GM23338 (cell line): ENCODE data around the gene CELSR1. TPM values are rescaled to one million over a fixed set of nuclear protein-coding genes. Genes with fewer than 3 reads are reported as not detected.

Experiments
- ATAC-seq: fragments of 200-7000 bp; cut with Tn5 transposase; 3 replicates; pipeline ENCODE4 v1.9.1; 2020
- DNase-seq: peaks from one replicate; pipeline ENCODE4 v3.0.0-alpha.2; 2015; ENCODE audit warnings: low spot score
- H2AFZ ChIP-seq: fragments of 200-600 bp; sonication (generic); 2 replicates; pipeline ENCODE4 v1.8.0; 2016; ENCODE audit warnings: antibody characterized with exemption, mild to moderate bottlenecking, moderate library complexity
- H3F3A ChIP-seq: fragments of 200-600 bp; sonication (generic); replicated peaks from 2 replicates; pipeline ENCODE4 v1.8.0; 2017; ENCODE audit warnings: antibody characterized with exemption, mixed run types, low read depth
- H3K27ac ChIP-seq: fragments of 200-600 bp; sonication (generic); 2 replicates; pipeline ENCODE4 v1.6.1; 2016; ENCODE audit warnings: low read depth
- H3K27me3 ChIP-seq: fragments of 200-600 bp; sonication (generic); 2 replicates; pipeline ENCODE4 v1.8.0; 2016; ENCODE audit warnings: mild to moderate bottlenecking, mixed run types, moderate library complexity; ENCODE audit not compliant: insufficient read depth
- H3K36me3 ChIP-seq: fragments of 200-600 bp; sonication (generic); 2 replicates; pipeline ENCODE4 v1.8.0; 2016; ENCODE audit warnings: mild to moderate bottlenecking; ENCODE audit not compliant: insufficient read depth
- H3K4me1 ChIP-seq: fragments of 200-600 bp; sonication (generic); 2 replicates; pipeline ENCODE4 v1.8.0; 2016; ENCODE audit warnings: mild to moderate bottlenecking, moderate library complexity; ENCODE audit not compliant: insufficient read depth
- H3K4me2 ChIP-seq: fragments of 200-600 bp; sonication (generic); 2 replicates; pipeline ENCODE4 v1.7.1; 2017; ENCODE audit warnings: mixed run types
- H3K4me3 ChIP-seq: fragments of 200-600 bp; sonication (generic); 2 replicates; pipeline ENCODE4 v1.6.1; 2016; ENCODE audit warnings: mixed run types
- H3K79me2 ChIP-seq: fragments of 200-600 bp; sonication (generic); replicated peaks from 2 replicates; pipeline ENCODE4 v1.8.0; 2017; ENCODE audit warnings: mild to moderate bottlenecking; ENCODE audit not compliant: insufficient read depth
- H3K9me2 ChIP-seq: fragments of 200-600 bp; sonication (generic); 2 replicates; pipeline ENCODE4 v1.8.0; 2017; ENCODE audit not compliant: insufficient read depth
- H4K20me1 ChIP-seq: fragments of 200-600 bp; sonication (generic); replicated peaks from 2 replicates; pipeline ENCODE4 v1.8.0; 2017; ENCODE audit warnings: mild to moderate bottlenecking; ENCODE audit not compliant: insufficient read depth
- H3K27ac Mint-ChIP-seq: 2 replicates; pipeline ENCODE4 v1.8.0; 2020; ENCODE audit warnings: inconsistent platforms, mild to moderate bottlenecking, moderate library complexity, mixed read lengths
- H3K27me3 Mint-ChIP-seq: 3 replicates; pipeline ENCODE4 v1.8.0; 2022; ENCODE audit warnings: low read depth, mild to moderate bottlenecking, moderate library complexity, mixed read lengths, inconsistent platforms; ENCODE audit not compliant: insufficient read depth, poor library complexity
- H3K36me3 Mint-ChIP-seq: 3 replicates; pipeline ENCODE4 v1.8.0; 2021; ENCODE audit warnings: low read depth, mild to moderate bottlenecking, inconsistent platforms, moderate library complexity, mixed read lengths
- H3K4me1 Mint-ChIP-seq: 3 replicates; pipeline ENCODE4 v1.8.0; 2020; ENCODE audit warnings: mild to moderate bottlenecking, inconsistent platforms, mixed read lengths
- H3K4me3 Mint-ChIP-seq: 3 replicates; pipeline ENCODE4 v1.8.0; 2021; ENCODE audit warnings: moderate library complexity, mild to moderate bottlenecking, inconsistent platforms, mixed read lengths
- H3K9me3 Mint-ChIP-seq: 3 replicates; pipeline ENCODE4 v1.8.0; 2020; ENCODE audit warnings: moderate library complexity, mild to moderate bottlenecking, inconsistent platforms, mixed read lengths
- CTCF ChIP-seq, 2 experiments: fragments of 200-600 bp in 1 of 2; sonication (generic) in 1 of 2; conservative IDR thresholded peaks; 2 replicates each; pipeline versions ENCODE4 v1.5.1 to v1.6.1; 2016 to 2017; ENCODE audit warnings: antibody characterized with exemption in 2 of 2, low read depth in 2 of 2, mild to moderate bottlenecking in 2 of 2, moderate library complexity in 1 of 2
- EZH2phosphoT487 ChIP-seq: fragments of 200-600 bp; sonication (generic); IDR thresholded peaks from one replicate; pipeline ENCODE4 v1.8.1; 2018; ENCODE audit warnings: antibody characterized with exemption; ENCODE audit not compliant: unreplicated experiment
- NANOG ChIP-seq: IDR thresholded peaks from 2 replicates; pipeline ENCODE4 v1.6.1; 2016; ENCODE audit warnings: antibody characterized with exemption, borderline replicate concordance
- POLR2AphosphoS5 ChIP-seq: IDR thresholded peaks from 2 replicates; pipeline ENCODE4 v1.6.1; 2016; ENCODE audit warnings: antibody characterized with exemption, low read depth
- STAT1 ChIP-seq: IDR thresholded peaks from one replicate; pipeline ENCODE4 v1.6.1; 2016; ENCODE audit warnings: antibody characterized with exemption; ENCODE audit not compliant: unreplicated experiment
- ZNF114 ChIP-seq: fragments of 250-450 bp; sonication (Bioruptor Pico); IDR thresholded peaks from 2 replicates; pipeline ENCODE4 v1.5.0; 2020; ENCODE audit warnings: mild to moderate bottlenecking, moderate library complexity
- ZNF462 ChIP-seq: fragments of 250-450 bp; sonication (Bioruptor Pico); IDR thresholded peaks from 2 replicates; pipeline ENCODE4 v1.5.0; 2020; ENCODE audit warnings: mild to moderate bottlenecking, moderate library complexity
- polyA plus RNA-seq: library from polyadenylated mRNA; unstranded; fragments of >200 nt; fragmentation: Nextera tagmentation; extraction: Ambion mirVana; gene quantifications from 2 replicates; pipeline ENCODE4 v1.2.1, GENCODE V29; 2016
- total RNA-seq: library from RNA; depleted of rRNA; stranded (reverse); fragments of >200 nt; shearing (Covaris generic); gene quantifications from 2 replicates; pipeline ENCODE4 v1.2.3, GENCODE V29; 2014
- TF ChIP-seq, protein P1 (sequence below): IDR thresholded peaks from 2 replicates; pipeline ENCODE4 v1.6.1; 2016; ENCODE audit warnings: antibody characterized with exemption

The CELSR1 gene
- total and polyA plus RNA-seq, 2 experiments from 2014 or later: 4.8 to 20.4 TPM

DNA sequence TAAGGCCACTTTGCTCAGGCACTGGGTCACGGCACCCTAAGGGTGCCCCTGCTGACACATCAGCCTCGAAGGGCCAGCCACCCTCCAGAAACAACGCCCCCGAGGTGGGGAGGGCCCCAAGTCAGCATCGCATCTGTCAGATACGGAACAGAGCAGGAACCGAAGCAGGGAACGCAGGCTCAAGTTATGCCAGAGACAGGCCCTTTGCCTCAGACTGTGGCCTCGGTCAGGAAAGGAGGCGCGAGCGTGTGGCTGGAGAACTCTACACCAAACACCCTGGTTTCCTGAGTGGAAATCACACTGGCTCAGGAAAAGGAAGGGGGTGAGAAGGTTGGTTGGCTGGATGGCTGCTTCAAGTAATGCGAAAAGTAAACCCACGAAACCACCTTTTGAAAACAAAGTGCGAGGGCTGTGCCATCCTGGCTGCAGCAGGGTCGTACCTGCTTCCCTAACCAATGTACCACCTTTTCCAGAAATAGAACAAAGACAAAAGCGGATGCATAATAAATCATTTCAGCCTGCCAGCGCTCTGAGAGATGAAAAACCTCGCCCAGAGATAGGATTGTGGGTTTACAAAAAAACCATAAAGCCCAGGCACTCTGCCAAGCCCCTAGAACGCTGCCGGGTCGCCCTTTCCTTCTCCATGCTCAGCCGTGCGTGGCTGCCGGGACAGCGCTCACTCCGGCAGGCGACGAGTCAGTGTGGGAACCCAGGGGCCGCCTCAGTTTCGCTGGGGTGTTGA lies 163.3 kb downstream of the CELSR1 start:
- ATAC-seq (no peak), DNase-seq (no peak)
- no peaks in the 10 kb centered on the region for H3K79me2 ChIP-seq
- Mint-ChIP-seq H3K9me3 (no peaks in the 10 kb centered on the region; the same call in 2 of the 3 replicates), H3K4me3 (no peak overlapping the region), H3K4me1 (peaks cover 23% of the 10 kb centered on the region), H3K36me3 (peaks cover 15% of the 10 kb centered on the region), H3K27ac (no peak overlapping the region; the same call in 1 of the 2 replicates), H3K27me3 (peaks cover 8% of the 10 kb centered on the region)
- peaks cover 18% of the 10 kb centered on the region for H3K4me1 ChIP-seq
- H3K4me3 ChIP-seq: no peak overlapping the region
- no peak overlapping the region for H2AFZ ChIP-seq
- H3K9me2 ChIP-seq: no peaks in the 10 kb centered on the region
- H3K4me2 ChIP-seq: no peak overlapping the region
- H4K20me1 ChIP-seq: no peaks in the 10 kb centered on the region
- no peak overlapping the region for H3K27ac ChIP-seq
- H3K27me3 ChIP-seq: no peaks in the 10 kb centered on the region
- no peaks in the 10 kb centered on the region for H3K36me3 ChIP-seq
- TF ChIP-seq ZNF462 (CRISPR knock-in tag) (no peak), CTCF (conservative IDR thresholded peaks at IDR 0.05; ENCODE audit: low read depth in 2 of 2) (no peak), POLR2AphosphoS5 (no peak), STAT1 (no peak), NANOG (no peak), EZH2phosphoT487 (no peak), ZNF114 (CRISPR knock-in tag) (no peak)
- TF ChIP-seq, protein P1, sequence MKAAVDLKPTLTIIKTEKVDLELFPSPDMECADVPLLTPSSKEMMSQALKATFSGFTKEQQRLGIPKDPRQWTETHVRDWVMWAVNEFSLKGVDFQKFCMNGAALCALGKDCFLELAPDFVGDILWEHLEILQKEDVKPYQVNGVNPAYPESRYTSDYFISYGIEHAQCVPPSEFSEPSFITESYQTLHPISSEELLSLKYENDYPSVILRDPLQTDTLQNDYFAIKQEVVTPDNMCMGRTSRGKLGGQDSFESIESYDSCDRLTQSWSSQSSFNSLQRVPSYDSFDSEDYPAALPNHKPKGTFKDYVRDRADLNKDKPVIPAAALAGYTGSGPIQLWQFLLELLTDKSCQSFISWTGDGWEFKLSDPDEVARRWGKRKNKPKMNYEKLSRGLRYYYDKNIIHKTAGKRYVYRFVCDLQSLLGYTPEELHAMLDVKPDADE: no peak
- H3F3A ChIP-seq: 0 out of 2 replicates have a peak, but pooled peaks cover 5% of the 10 kb centered on the region
